Psoas muscle (tissue), 8 donors: Measurements from ENCODE around the gene BCAS3. TPM values are rescaled to one million over a fixed set of nuclear protein-coding genes. Genes with fewer than 3 reads are reported as not detected.
A peak's percentile ranks its signal among the peaks of the same experiment; 100 is the strongest.

Experiments
- ATAC-seq, 4 donors: fragments of 200-7000 bp; cut with Tn5 transposase; one replicate each; pipeline ENCODE4 v1.9.1; 2020; ENCODE audit warnings: moderate library complexity in 3 of 4, mild to moderate bottlenecking in 2 of 4
- DNase-seq, 2 donors: peaks; one replicate each; pipeline ENCODE4 v3.0.0-alpha.2; 2020
- H3K27ac ChIP-seq: fragments of 200-600 bp; one replicate; pipeline ENCODE4 v1.8.0; 2022
- H3K27me3 ChIP-seq, 3 donors: fragments of 200-600 bp in 1 of 3; one replicate each; pipeline versions ENCODE4 v1.6.1 to v1.8.0; 2013 to 2022; ENCODE audit warnings: low read length in 2 of 3, mild to moderate bottlenecking in 2 of 3, moderate library complexity in 1 of 3; ENCODE audit not compliant: insufficient read depth in 3 of 3
- H3K36me3 ChIP-seq, 2 donors: fragments of 200-600 bp in 1 of 2; one replicate each; pipeline versions ENCODE4 v1.6.1 to v1.8.0; 2013 to 2022; ENCODE audit warnings: low read depth in 1 of 2, mild to moderate bottlenecking in 1 of 2, moderate library complexity in 1 of 2; ENCODE audit not compliant: insufficient read depth in 1 of 2
- H3K4me1 ChIP-seq: fragments of 200-600 bp; one replicate; pipeline ENCODE4 v1.8.0; 2022
- H3K4me3 ChIP-seq: fragments of 200-600 bp; one replicate; pipeline ENCODE4 v1.8.0; 2022; ENCODE audit warnings: mild to moderate bottlenecking
- H3K9me3 ChIP-seq: fragments of 200-600 bp; one replicate; pipeline ENCODE4 v1.8.0; 2022
- CTCF ChIP-seq: fragments of 200-600 bp; IDR thresholded peaks from one replicate; pipeline ENCODE4 v1.8.0; 2022; ENCODE audit warnings: antibody characterized with exemption
- WGBS, 3 donors: extraction: QIAGEN DNeasy Blood & Tissue Kit; methylation state at CpG; one replicate each; pipeline versions ENCODE4 v1.1.6 to v1.1.7; 2013; 5-methylcytosine and 5-hydroxymethylcytosine counted together
- intact Hi-C, 2 donors: fragments of 100-400 bp; cut with DNase I; formaldehyde crosslinking; loops; one replicate each; pipeline versions ENCODE4 v1.11.0 to v1.14.2; 2022
- polyA plus RNA-seq, 3 donors: library from polyadenylated mRNA; stranded (reverse); fragments of 200-250 nt; gene quantifications; one replicate each; pipeline ENCODE4 v1.2.3, GENCODE V29; 2013
- total RNA-seq, 4 donors: library from RNA; stranded (reverse); fragmentation: NEBNext Ultra II Directional in 2 of 4; extraction: Animal tissue kit (Norgen Biotek cat#: 25700) in 2 of 4; gene quantifications; one replicate each; pipeline versions ENCODE4 v1.2.1 to v1.2.4, GENCODE V29; 2021 to 2023
- donor health status: healthy with polysubstance abuse.
- donor health status: DM: no; HTN: no; CAD: no; lungs with moderate emphysema.
- donor health status: Bipolar disorder and iron deficiency.
- donor health status: healthy.
- donor health status: DM: yes; HTN: yes; CAD: no.
- donor health status: DM: no; HTN: no; CAD: no.
- donor health status: DM: no; HTN: no; CAD: no.
- donor health status: DM: yes; HTN: yes; CAD: no.

The BCAS3 gene
- total and polyA plus RNA-seq, 7 donors, result 2.4 to 28.8 (median 15.0) TPM

DNA sequence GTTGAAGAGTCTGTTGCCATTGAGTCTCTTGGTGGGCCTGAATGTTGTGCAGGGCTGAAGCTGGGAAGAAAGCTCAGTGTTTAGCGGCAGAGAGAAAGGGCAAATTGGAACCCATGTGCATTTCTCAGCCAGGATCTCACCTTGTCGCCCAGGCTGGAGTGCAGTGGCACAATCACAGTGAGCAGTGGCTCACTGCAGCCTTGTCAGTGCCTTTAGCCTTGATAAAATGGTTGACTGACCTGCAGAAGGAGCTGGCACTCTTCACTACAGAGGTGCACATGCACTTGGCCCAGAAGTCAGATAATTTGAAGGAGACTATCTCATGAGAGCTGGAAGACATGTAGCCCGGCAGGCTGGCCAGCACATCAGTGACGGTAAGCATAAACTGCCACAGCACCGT, 597.7 kb downstream of the BCAS3 start:
- WGBS, 3 donors, result 95 to 96% (median 95%) methylated on average over 5 of the region's 5 CpGs
- intact Hi-C loops, result no loop called here
- Histone ChIP-seq H3K36me3 (no peaks in the 10 kb centered on the region), H3K4me1 (no peaks in the 10 kb centered on the region), H3K4me3 (no peak overlapping the region), H3K9me3 (no peaks in the 10 kb centered on the region), H3K27me3 (no peaks in the 10 kb centered on the region), H3K27ac (no peak overlapping the region)
- no peak for TF ChIP-seq CTCF
- ATAC-seq (no peak), DNase-seq (no peak)

GRCh38 chr17:61276806-61277205, 599.2 kb downstream of the BCAS3 start:
- intact Hi-C loops, result no loop called here
- H3K27ac ChIP-seq, result no peak overlapping the region
- no peaks in the 10 kb centered on the region for H3K27me3 ChIP-seq
- H3K9me3 ChIP-seq, result no peaks in the 10 kb centered on the region
- ATAC-seq (no peak), DNase-seq (no peak)
- H3K4me1 ChIP-seq, result no peaks in the 10 kb centered on the region
- WGBS, 3 donors, result 97 to 100% (median 100%) methylated on average over 2 of the region's 2 CpGs
- H3K36me3 ChIP-seq, result no peaks in the 10 kb centered on the region
- no peak overlapping the region for H3K4me3 ChIP-seq
- TF ChIP-seq CTCF, result no peak

- H3K36me3 ChIP-seq, result no peaks in the 10 kb centered on the region
- intact Hi-C loops, result no loop called here
- no peak for TF ChIP-seq CTCF
- DNase-seq, result no peak
- no peaks in the 10 kb centered on the region for H3K27me3 ChIP-seq
- no peaks in the 10 kb centered on the region for H3K9me3 ChIP-seq
- no peak overlapping the region for H3K4me3 ChIP-seq
- H3K4me1 ChIP-seq, result no peaks in the 10 kb centered on the region
- peak; percentile 49 to 97 (median 71) for ATAC-seq
- H3K27ac ChIP-seq, result peak overlapping the region; percentile 19
- 89 to 95% (median 90%) methylated on average over 1 of the region's 1 CpG for WGBS, 3 donors
Observed at GRCh38 chr17:61279476-61280145, 602.0 kb downstream of the BCAS3 start.

DNA sequence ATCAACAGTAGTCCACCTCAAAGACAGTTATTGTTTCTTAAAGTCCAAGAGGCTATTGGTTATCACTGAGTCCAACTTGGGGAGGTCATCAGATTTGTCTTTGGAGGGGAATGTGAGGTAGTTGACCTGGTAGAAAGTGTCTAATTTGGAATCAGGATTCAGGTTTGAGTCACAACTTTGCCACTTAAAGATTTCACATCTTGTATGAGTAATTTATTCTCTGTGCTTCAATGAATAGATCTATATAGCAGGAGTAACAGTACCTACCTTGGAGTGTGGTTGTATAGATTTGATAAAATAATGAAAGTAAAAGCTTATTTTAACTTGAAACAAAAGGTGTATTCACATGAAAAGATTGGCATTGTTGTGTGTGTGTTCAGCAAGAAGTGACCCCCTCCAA, 602.7 kb downstream of the BCAS3 start:
- Histone ChIP-seq H3K4me1 (no peaks in the 10 kb centered on the region), H3K9me3 (no peaks in the 10 kb centered on the region), H3K36me3 (no peaks in the 10 kb centered on the region), H3K27me3 (no peaks in the 10 kb centered on the region), H3K27ac (no peak overlapping the region), H3K4me3 (no peak overlapping the region)
- intact Hi-C loops, result no loop called here
- ATAC-seq (no peak), DNase-seq (no peak)
- no peak for TF ChIP-seq CTCF

GRCh38 chr17:61280851-61281250, 603.2 kb downstream of the BCAS3 start:
- Histone ChIP-seq H3K27ac (no peak overlapping the region), H3K4me3 (no peak overlapping the region), H3K9me3 (no peaks in the 10 kb centered on the region), H3K36me3 (no peaks in the 10 kb centered on the region), H3K4me1 (no peaks in the 10 kb centered on the region), H3K27me3 (no peaks in the 10 kb centered on the region)
- TF ChIP-seq CTCF, result no peak
- intact Hi-C loops, result no loop called here
- ATAC-seq, result no peak
- no peak for DNase-seq
- WGBS, 3 donors, result 91 to 94% (median 92%) methylated on average over 3 of the region's 3 CpGs
